Activated B cell treated with CpG ODN at 0.5 μM for 24 hours (primary cell): ENCODE data around the gene CD1E. TPM values are rescaled to one million over a fixed set of nuclear protein-coding genes. Genes with fewer than 3 reads are reported as not detected.
"Not testable (repeated sequence)": the region's sequence is repeated elsewhere in the genome, so short reads cannot be mapped to it uniquely, and the experiment has no call there.

Source experiments
- ATAC-seq: fragments of 200-7000 bp; cut with Tn5 transposase; one replicate; pipeline ENCODE4 v1.10.0; 2021; ENCODE audit warnings: low read depth, mild to moderate bottlenecking, moderate library complexity
- CTCF ChIA-PET: fragments of 350-600 bp; sonication (Branson Sonifier 250); formaldehyde crosslinking; loops from one replicate; lab custom pipeline; 2021; ENCODE audit warnings: antibody characterized with exemption; lab: Charles Lee
- POLR2A ChIA-PET: fragments of 350-600 bp; sonication (Branson Sonifier 250); formaldehyde crosslinking; loops from one replicate; lab custom pipeline; 2021; ENCODE audit warnings: antibody characterized with exemption; lab: Charles Lee
- DNase-seq: peaks from one replicate; pipeline ENCODE4 v3.0.0; 2022
- H3K27ac Mint-ChIP-seq: one replicate; pipeline ENCODE4 v1.8.0; 2020; ENCODE audit warnings: mixed read lengths
- H3K27me3 Mint-ChIP-seq: one replicate; pipeline ENCODE4 v1.8.0; 2021; ENCODE audit warnings: mixed read lengths
- H3K36me3 Mint-ChIP-seq: one replicate; pipeline ENCODE4 v1.8.0; 2021; ENCODE audit warnings: low read depth, mixed read lengths
- H3K4me1 Mint-ChIP-seq: one replicate; pipeline ENCODE4 v1.8.0; 2021; ENCODE audit warnings: mixed read lengths
- H3K4me3 Mint-ChIP-seq: one replicate; pipeline ENCODE4 v1.8.0; 2020; ENCODE audit warnings: mild to moderate bottlenecking, mixed read lengths
- H3K9me3 Mint-ChIP-seq: one replicate; pipeline ENCODE4 v1.8.0; 2020; ENCODE audit warnings: mixed read lengths
- intact Hi-C: fragments of 100-400 bp; cut with micrococcal nuclease; formaldehyde crosslinking; loops from one replicate; pipeline ENCODE4 v1.15.1; 2024
- total RNA-seq: library from RNA; stranded (reverse); gene quantifications from 2 replicates; pipeline ENCODE4 v1.2.3, GENCODE V29; 2022
- TF ChIP-seq, protein P1 (sequence below): fragments of 200-600 bp; IDR thresholded peaks from one replicate; pipeline ENCODE4 v1.8.0; 2022; ENCODE audit warnings: antibody characterized with exemption, mild to moderate bottlenecking

The CD1E gene
- total RNA-seq, 1 donor from 2014 or later, result not detected

DNA sequence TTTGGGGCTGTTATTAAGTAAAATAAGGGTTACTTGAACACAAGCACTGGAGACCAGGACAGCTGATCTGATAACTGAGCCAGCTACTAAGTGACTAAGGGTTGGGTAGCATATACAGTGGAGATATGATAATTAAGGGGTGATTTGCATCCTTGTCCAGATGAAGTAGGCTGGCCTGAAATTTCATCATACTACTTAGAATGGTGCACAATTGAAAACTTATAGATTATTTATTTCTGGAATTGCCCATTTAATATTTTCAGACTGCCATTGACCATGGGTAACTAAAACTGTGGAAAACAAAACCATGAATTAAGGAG is 18.5 kb upstream of the CD1E start:
- Mint-ChIP-seq H3K9me3 (peaks cover 9% of the 10 kb centered on the region), H3K4me1 (peaks cover 39% of the 10 kb centered on the region), H3K27ac (no peak overlapping the region), H3K4me3 (no peak overlapping the region), H3K36me3 (no peaks in the 10 kb centered on the region), H3K27me3 (no peaks in the 10 kb centered on the region)
- TF ChIP-seq, protein P1, sequence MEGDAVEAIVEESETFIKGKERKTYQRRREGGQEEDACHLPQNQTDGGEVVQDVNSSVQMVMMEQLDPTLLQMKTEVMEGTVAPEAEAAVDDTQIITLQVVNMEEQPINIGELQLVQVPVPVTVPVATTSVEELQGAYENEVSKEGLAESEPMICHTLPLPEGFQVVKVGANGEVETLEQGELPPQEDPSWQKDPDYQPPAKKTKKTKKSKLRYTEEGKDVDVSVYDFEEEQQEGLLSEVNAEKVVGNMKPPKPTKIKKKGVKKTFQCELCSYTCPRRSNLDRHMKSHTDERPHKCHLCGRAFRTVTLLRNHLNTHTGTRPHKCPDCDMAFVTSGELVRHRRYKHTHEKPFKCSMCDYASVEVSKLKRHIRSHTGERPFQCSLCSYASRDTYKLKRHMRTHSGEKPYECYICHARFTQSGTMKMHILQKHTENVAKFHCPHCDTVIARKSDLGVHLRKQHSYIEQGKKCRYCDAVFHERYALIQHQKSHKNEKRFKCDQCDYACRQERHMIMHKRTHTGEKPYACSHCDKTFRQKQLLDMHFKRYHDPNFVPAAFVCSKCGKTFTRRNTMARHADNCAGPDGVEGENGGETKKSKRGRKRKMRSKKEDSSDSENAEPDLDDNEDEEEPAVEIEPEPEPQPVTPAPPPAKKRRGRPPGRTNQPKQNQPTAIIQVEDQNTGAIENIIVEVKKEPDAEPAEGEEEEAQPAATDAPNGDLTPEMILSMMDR, result no peak
- peak; percentile 37 for ATAC-seq
- ChIA-PET CTCF (interaction anchor here (1.1 kb wide), 1 partner anchor 736 kb away, joined by 3 read pairs; no protein-coding TSS in a partner anchor), POLR2A (no interaction called here)
- intact Hi-C loops, result loop anchor here (10.0 kb wide), 2 partner anchors 160 to 340 kb away; partner anchors contain the start of gene KIRREL1
- DNase-seq, result no peak

DNA sequence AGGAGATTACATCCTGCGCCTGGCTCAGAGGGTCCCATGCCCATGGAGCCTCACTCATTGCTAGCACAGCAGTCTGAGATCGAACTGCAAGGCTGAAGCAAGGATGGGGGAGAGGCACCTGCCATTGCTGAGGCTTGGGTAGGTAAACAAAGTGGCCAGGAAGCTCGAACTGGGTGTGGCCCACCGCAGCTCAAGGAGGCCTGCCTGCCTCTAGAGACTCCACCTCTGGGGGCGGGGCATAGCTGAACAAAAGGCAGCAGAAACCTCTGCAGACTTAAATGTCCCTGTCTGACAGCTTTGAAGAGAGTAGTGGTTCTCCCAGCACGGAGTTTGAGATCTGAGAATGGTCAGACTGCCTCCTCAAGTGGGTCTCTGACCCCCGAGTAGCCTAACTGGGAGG is 17.3 kb upstream of the CD1E start:
- H3K4me3 Mint-ChIP-seq, CTCF ChIA-PET: not testable (repeated sequence)
- intact Hi-C loops, result loop anchor here (10.0 kb wide), 2 partner anchors 158 to 342 kb away; partner anchors contain the start of gene KIRREL1

DNA sequence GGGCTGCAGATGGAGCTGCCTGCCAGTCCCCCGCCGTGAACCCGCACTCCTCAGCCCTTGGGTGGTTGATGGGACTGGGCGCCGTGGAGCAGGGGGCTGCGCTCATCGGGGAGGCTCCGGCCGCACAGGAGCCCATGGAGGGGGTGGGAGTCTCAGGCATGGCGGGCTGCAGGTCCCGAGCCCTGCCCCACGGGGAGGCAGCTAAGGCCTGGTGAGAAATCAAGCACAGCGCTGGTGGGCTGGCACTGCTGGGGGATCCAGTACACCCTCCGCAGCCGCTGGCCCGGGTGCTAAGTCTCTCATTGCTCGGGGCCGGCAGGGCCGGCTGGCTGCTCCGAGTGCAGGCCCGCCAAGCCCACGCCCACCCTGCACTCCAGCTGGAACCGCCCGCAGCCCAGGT is 4.7 kb upstream of the CD1E start:
- H3K4me3 Mint-ChIP-seq, intact Hi-C loops, H3K4me1 Mint-ChIP-seq, H3K27me3 Mint-ChIP-seq, DNase-seq, H3K36me3 Mint-ChIP-seq, ATAC-seq, H3K27ac Mint-ChIP-seq, H3K9me3 Mint-ChIP-seq, POLR2A ChIA-PET: not testable (repeated sequence)
- CTCF ChIA-PET, result interaction anchor here (1.2 kb wide), 1 partner anchor 19 kb away, joined by 3 read pairs; no protein-coding TSS in a partner anchor

More for the DNA sequence above, 17.3 kb upstream of the CD1E start:
- ATAC-seq, H3K27ac Mint-ChIP-seq, POLR2A ChIA-PET, H3K27me3 Mint-ChIP-seq, H3K9me3 Mint-ChIP-seq, DNase-seq, H3K36me3 Mint-ChIP-seq: not testable (repeated sequence)
- peaks cover 39% of the 10 kb centered on the region for H3K4me1 Mint-ChIP-seq

DNA sequence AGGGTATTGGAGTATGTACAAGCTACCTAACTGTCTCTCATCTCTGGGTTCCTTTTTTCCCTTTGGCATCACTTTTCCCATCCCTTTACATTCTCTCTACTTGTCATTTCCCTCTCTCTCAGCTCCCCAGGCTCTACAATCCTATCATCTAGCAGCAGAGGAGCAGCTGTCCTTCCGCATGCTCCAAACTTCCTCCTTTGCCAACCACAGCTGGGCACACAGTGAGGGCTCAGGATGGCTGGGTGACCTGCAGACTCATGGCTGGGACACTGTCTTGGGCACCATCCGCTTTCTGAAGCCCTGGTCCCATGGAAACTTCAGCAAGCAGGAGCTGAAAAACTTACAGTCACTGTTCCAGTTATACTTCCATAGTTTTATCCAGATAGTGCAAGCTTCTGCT is 561 bp downstream of the CD1E start:
- ChIA-PET CTCF (interaction anchor here (2.2 kb wide), 1 partner anchor 150 kb away, joined by 7 read pairs; no protein-coding TSS in a partner anchor), POLR2A (no interaction called here)
- ATAC-seq (no peak), DNase-seq (no peak)
- Mint-ChIP-seq H3K4me1 (peaks cover 20% of the 10 kb centered on the region), H3K27me3 (no peaks in the 10 kb centered on the region), H3K36me3 (no peaks in the 10 kb centered on the region), H3K27ac (no peak overlapping the region), H3K9me3 (no peaks in the 10 kb centered on the region), H3K4me3 (no peak overlapping the region)
- TF ChIP-seq, protein P1, result no peak
- intact Hi-C loops, result no loop called here

DNA sequence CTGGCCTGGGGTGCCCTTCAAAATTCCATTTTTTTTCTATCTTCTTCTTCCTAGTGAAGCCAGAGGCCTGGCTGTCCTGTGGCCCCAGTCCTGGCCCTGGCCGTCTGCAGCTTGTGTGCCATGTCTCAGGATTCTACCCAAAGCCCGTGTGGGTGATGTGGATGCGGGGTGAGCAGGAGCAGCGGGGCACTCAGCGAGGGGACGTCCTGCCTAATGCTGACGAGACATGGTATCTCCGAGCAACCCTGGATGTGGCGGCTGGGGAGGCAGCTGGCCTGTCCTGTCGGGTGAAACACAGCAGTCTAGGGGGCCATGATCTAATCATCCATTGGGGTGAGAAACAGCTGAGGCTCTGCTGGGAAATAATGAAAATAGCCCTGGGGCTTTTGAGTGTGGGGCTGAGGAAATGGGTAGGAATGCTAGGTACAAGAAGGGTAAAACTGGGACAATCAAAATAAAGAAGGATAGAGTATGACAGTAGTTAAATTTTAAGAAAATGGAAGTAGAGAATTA is 2.1 kb downstream of the CD1E start:
- intact Hi-C loops, result no loop called here
- Mint-ChIP-seq H3K27ac (no peak overlapping the region), H3K4me1 (peaks cover 20% of the 10 kb centered on the region), H3K4me3 (no peak overlapping the region), H3K27me3 (no peaks in the 10 kb centered on the region), H3K9me3 (no peaks in the 10 kb centered on the region), H3K36me3 (no peaks in the 10 kb centered on the region)
- CTCF ChIA-PET, result no interaction called here
- DNase-seq (no peak), ATAC-seq (no peak)
- POLR2A ChIA-PET, result no interaction called here
- TF ChIP-seq, protein P1, result no peak

DNA sequence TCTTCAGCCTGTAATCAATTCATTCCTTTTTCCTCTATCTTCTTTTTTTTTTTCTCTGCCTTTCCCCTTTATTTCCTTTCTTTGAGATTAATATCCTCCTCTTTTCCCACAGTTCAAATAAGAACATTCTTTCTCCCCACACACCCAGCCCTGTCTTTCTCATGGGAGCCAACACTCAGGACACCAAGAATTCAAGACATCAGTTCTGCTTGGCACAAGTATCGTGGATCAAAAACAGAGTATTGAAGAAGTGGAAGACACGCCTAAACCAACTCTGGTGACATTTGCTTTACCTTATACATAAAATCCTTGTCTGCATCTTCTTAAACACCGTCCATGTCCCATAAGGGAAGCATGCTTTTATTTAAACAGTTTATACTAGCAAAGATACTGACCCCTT is 2.9 kb downstream of the CD1E start:
- no peak for ATAC-seq
- Mint-ChIP-seq H3K27me3 (no peaks in the 10 kb centered on the region), H3K27ac (no peak overlapping the region)

More for the DNA sequence above, 2.9 kb downstream of the CD1E start:
- ChIA-PET CTCF (no interaction called here), POLR2A (interaction anchor here (0.7 kb wide), 1 partner anchor 84 kb away, joined by 4 read pairs; no protein-coding TSS in a partner anchor)
- Mint-ChIP-seq H3K4me1 (peaks cover 20% of the 10 kb centered on the region), H3K4me3 (no peak overlapping the region), H3K9me3 (no peaks in the 10 kb centered on the region), H3K36me3 (no peaks in the 10 kb centered on the region)
- intact Hi-C loops, result no loop called here
- DNase-seq, result no peak
- TF ChIP-seq, protein P1, result no peak
